WERI-Rb-1 (cell line): ENCODE data around the gene CDK7.

Experiments used
- DNase-seq: peaks from one replicate; pipeline ENCODE4 v3.0.0-alpha.2; 2020
- H3K27ac ChIP-seq: fragments of 250-450 bp; sonication (Bioruptor Pico); 2 replicates; pipeline ENCODE4 v1.5.1; 2020; ENCODE audit warnings: mild to moderate bottlenecking, moderate library complexity
- H3K27me3 ChIP-seq: fragments of 250-450 bp; sonication (Bioruptor Pico); 2 replicates; pipeline ENCODE4 v1.5.1; 2021; ENCODE audit warnings: mild to moderate bottlenecking, low read depth, moderate library complexity; ENCODE audit not compliant: insufficient read depth, severe bottlenecking
- H3K36me3 ChIP-seq: fragments of 250-450 bp; sonication (Bioruptor Pico); 2 replicates; pipeline ENCODE4 v1.5.1; 2020; ENCODE audit warnings: mild to moderate bottlenecking, moderate library complexity
- H3K4me3 ChIP-seq: 2 replicates; pipeline ENCODE4 v1.5.1; 2011; ENCODE audit warnings: low read depth, mild to moderate bottlenecking, control low read depth, low read length
- H3K9me3 ChIP-seq: fragments of 250-450 bp; sonication (Bioruptor Pico); 2 replicates; pipeline ENCODE4 v1.5.1; 2021; ENCODE audit warnings: mild to moderate bottlenecking, moderate library complexity; ENCODE audit not compliant: severe bottlenecking
- CTCF ChIP-seq: IDR thresholded peaks from 2 replicates; pipeline ENCODE4 v1.5.1; 2011; ENCODE audit warnings: low read depth, mild to moderate bottlenecking, control low read depth, inconsistent platforms, low read length

Gene CDK7

GRCh38 chr5:69275563-69275962, 40.9 kb downstream of the CDK7 start:
- no peak for TF ChIP-seq CTCF
- peaks cover 14% of the 10 kb centered on the region for H3K36me3 ChIP-seq

GRCh38 chr5:69276422-69277174, 41.9 kb downstream of the CDK7 start:
- Histone ChIP-seq H3K27me3 (no peaks in the 10 kb centered on the region), H3K27ac (no peak overlapping the region), H3K9me3 (no peaks in the 10 kb centered on the region), H3K36me3 (peaks cover 18% of the 10 kb centered on the region), H3K4me3 (no peak overlapping the region)
- no peak for DNase-seq
- TF ChIP-seq CTCF: no peak

More at GRCh38 chr5:69275563-69275962, 40.9 kb downstream of the CDK7 start:
- no peak overlapping the region for H3K27ac ChIP-seq
- H3K4me3 ChIP-seq: no peak overlapping the region
- no peaks in the 10 kb centered on the region for H3K9me3 ChIP-seq
- no peak for DNase-seq
- H3K27me3 ChIP-seq: no peaks in the 10 kb centered on the region

- Histone ChIP-seq H3K36me3 (peaks cover 25% of the 10 kb centered on the region), H3K27me3 (no peaks in the 10 kb centered on the region), H3K9me3 (no peaks in the 10 kb centered on the region), H3K4me3 (no peak overlapping the region), H3K27ac (no peak overlapping the region)
- TF ChIP-seq CTCF: no peak
- DNase-seq: no peak
Observed at GRCh38 chr5:69279517-69279916, 44.8 kb downstream of the CDK7 start.

GRCh38 chr5:69281114-69281513, 46.4 kb downstream of the CDK7 start:
- no peaks in the 10 kb centered on the region for H3K27me3 ChIP-seq
- no peak overlapping the region for H3K4me3 ChIP-seq
- TF ChIP-seq CTCF: no peak
- DNase-seq: no peak
- no peak overlapping the region for H3K27ac ChIP-seq
- peaks cover 32% of the 10 kb centered on the region for H3K36me3 ChIP-seq
- H3K9me3 ChIP-seq: no peaks in the 10 kb centered on the region

- no peak for TF ChIP-seq CTCF
- Histone ChIP-seq H3K36me3 (peaks cover 28% of the 10 kb centered on the region), H3K27me3 (no peaks in the 10 kb centered on the region)
Observed at GRCh38 chr5:69284203-69284602, 49.5 kb downstream of the CDK7 start.

More at GRCh38 chr5:69284203-69284602, 49.5 kb downstream of the CDK7 start:
- Histone ChIP-seq H3K27ac (no peak overlapping the region), H3K4me3 (no peak overlapping the region), H3K9me3 (no peaks in the 10 kb centered on the region)
- no peak for DNase-seq
